HUES6 (cell line): ENCODE data around the gene ADD3.

Experiments used
- H3K27ac ChIP-seq: 2 replicates; pipeline ENCODE4 v1.7.0; 2013; ENCODE audit warnings: low read depth, mild to moderate bottlenecking, low read length, inconsistent platforms
- H3K27me3 ChIP-seq: 2 replicates; pipeline ENCODE4 v1.6.1; 2013; ENCODE audit warnings: low read length; ENCODE audit not compliant: control insufficient read depth, insufficient read depth
- H3K36me3 ChIP-seq: 2 replicates; pipeline ENCODE4 v1.6.1; 2013; ENCODE audit warnings: low read length; ENCODE audit not compliant: control insufficient read depth, insufficient read depth
- H3K4me1 ChIP-seq: 2 replicates; pipeline ENCODE4 v1.6.1; 2013; ENCODE audit warnings: low read length; ENCODE audit not compliant: control insufficient read depth, insufficient read depth
- H3K4me3 ChIP-seq: 2 replicates; pipeline ENCODE4 v1.5.1; 2013; ENCODE audit warnings: low read depth, low read length
- H3K9ac ChIP-seq: one replicate; pipeline ENCODE4 v1.6.1; 2013; ENCODE audit warnings: mild to moderate bottlenecking, low read length
- H3K9me3 ChIP-seq: 2 replicates; pipeline ENCODE4 v1.6.1; 2013; ENCODE audit warnings: low read depth, low read length; ENCODE audit not compliant: control insufficient read depth, insufficient read depth

ADD3 gene

DNA sequence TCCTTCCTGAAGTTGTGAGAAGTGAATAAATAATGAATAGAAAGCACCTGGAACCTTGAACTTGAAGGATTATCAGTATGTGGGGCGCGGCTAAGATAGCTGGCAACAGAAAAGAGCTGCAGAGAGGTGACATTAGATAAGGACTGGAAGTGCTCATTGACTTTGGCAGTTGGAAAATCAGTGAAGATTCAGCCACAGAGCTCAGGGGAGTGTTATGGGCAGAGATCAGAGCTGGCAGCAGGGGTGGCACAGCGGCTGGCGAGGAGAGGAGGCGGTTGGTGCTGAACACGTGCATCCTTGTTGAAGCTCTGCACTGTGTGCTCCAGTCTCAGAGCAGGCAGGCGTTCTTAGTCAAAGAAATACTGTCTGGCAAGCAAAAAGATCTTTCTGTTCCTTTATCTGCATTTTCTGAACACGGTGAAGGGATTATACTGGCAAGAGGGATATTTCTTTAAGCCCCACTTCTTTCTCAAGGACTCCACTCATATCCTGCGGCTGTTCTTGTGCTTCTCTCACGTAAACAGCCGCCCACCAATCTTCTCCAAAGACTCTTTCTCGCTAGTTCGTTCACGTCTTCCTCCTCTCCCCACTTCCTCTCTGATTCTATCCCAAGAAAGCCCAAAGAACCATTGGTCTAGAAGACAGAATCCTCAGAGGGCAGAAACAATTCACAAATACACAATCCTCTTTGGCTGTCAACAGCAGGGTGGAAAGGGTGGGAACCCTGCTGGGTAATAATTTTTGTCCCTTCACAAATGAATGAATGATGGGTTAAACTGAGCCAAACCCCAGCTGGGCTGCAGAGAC, 38.6 kb upstream of the ADD3 start:
- Histone ChIP-seq H3K9me3 (no peaks in the 10 kb centered on the region), H3K9ac (no peak overlapping the region), H3K27me3 (no peaks in the 10 kb centered on the region), H3K36me3 (no peaks in the 10 kb centered on the region), H3K27ac (no peak overlapping the region), H3K4me1 (peaks cover 12% of the 10 kb centered on the region), H3K4me3 (no peak overlapping the region)

DNA sequence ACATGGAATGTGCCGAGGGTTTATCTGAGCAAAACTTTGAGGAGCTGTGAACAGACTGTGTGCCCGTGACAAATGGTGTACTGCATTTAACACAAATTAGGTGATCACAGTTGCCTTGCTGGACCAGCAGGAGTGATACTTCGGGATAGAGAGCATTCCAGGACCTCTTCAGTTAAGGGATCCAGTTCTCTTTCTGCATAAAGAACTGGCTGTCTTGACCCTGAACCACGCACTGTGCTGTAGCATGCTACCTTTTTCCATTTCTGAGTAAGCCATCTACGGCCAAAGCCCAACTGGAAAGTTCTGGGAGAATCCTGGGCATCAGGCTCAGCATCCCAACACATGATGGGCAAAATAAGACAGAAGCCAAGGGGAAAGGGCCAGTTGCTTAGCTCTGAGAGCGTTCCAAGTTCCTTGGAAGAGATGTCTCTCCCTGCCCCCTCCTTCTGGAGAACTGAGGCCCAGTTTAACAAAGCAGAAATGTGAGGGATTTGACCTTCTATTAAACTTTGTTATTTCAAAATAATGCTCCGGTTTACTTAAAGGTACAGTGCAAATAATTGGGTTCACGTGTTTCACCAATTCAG, 37.9 kb upstream of the ADD3 start:
- H3K9ac ChIP-seq = no peak overlapping the region
- H3K9me3 ChIP-seq = no peaks in the 10 kb centered on the region
- H3K4me1 ChIP-seq = peaks cover 12% of the 10 kb centered on the region
- H3K27ac ChIP-seq = no peak overlapping the region
- H3K27me3 ChIP-seq = no peaks in the 10 kb centered on the region
- H3K4me3 ChIP-seq = no peak overlapping the region
- no peaks in the 10 kb centered on the region for H3K36me3 ChIP-seq

DNA sequence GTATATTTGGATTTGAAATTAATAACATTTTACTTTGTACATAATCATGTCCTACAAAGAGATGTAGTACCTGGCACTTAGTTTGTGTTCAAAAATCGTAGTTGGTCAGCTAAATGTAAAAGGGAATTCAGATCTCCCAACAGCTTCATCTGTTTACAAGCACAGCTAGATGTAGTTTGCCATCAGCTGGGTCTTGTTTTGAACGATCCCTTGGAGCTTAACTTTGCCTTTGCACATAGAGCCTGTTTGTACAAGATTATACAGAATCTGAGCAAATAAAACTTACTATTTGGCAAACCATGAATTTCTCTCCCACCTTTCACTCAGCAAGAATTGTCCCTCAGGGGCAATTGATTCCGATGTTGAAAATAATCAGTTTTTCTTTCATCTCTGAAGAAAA, 36.1 kb upstream of the ADD3 start:
- Histone ChIP-seq H3K36me3 (no peaks in the 10 kb centered on the region), H3K4me3 (no peak overlapping the region), H3K4me1 (peaks cover 11% of the 10 kb centered on the region), H3K9ac (no peak overlapping the region), H3K27me3 (no peaks in the 10 kb centered on the region), H3K27ac (no peak overlapping the region), H3K9me3 (no peaks in the 10 kb centered on the region)

DNA sequence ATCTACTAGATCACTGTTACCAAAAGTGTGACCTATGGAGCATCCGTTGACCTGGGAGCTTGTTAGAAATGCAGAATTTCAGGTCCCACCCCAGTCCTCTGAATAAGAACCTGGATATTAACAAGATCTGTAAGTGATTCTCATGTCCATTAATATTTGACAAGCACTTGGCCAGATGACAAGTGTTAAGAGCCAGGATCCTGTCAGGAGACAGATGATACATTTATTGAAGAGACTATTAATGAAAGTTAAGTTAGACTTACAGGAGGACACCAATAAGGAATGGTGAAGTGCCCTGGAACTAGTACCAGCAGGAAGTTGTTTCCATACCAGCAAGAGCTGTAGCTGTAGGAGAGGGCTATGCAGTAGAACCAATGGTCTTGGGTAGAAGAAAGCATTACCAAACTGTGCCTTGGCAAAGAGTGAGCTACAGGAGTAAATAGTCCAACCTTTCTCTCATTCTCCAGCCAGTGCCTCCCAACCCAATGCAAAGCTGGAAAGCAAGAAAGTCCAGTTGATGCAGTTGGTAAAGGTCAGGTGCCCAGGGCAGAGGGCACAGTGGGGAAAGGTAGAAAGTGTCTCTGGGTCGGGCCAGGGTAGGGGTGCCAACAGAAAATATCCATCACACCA, 35.3 kb upstream of the ADD3 start:
- H3K9me3 ChIP-seq = no peaks in the 10 kb centered on the region
- peaks cover 7% of the 10 kb centered on the region for H3K4me1 ChIP-seq
- no peaks in the 10 kb centered on the region for H3K27me3 ChIP-seq
- no peaks in the 10 kb centered on the region for H3K36me3 ChIP-seq
- no peak overlapping the region for H3K4me3 ChIP-seq
- no peak overlapping the region for H3K27ac ChIP-seq
- no peak overlapping the region for H3K9ac ChIP-seq

GRCh38 chr10:109973326-109973829, 34.4 kb upstream of the ADD3 start:
- Histone ChIP-seq H3K27me3 (no peaks in the 10 kb centered on the region), H3K4me1 (peaks cover 4% of the 10 kb centered on the region), H3K4me3 (no peak overlapping the region), H3K36me3 (no peaks in the 10 kb centered on the region), H3K9ac (no peak overlapping the region), H3K9me3 (no peaks in the 10 kb centered on the region), H3K27ac (no peak overlapping the region)

DNA sequence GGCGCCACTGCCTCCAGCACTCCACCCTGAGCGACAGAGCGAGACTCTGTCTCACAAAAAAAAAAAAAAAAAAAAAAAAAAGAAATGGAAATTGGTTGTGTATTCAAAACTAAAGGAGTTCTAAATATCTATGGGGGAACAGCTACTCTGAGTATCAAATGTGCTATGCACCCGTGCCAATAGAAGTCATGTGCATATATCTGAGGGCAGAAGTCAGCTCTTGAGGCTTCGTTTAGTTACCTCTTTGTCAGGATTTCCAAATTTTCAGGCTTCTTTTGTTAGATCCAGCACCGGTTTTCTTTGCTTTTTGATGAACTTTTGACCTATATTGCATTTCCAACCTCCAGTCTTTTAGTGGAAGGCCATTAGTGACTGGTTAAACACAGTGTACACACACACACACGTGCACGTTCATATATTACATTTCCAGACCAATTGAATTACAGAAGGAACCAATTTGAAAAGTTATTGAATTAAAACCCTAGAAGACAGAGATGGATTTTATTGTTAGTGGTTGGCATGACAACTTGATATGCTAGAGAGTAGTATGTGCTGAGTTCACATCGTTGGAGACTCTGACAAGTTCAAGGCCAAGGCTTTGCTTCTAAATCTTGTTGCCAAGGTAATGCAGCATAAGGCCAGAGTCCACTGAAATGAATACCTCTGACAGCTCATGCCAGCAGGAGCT, 33.1 kb upstream of the ADD3 start:
- no peaks in the 10 kb centered on the region for H3K9me3 ChIP-seq
- H3K27ac ChIP-seq = no peak overlapping the region
- peaks cover 8% of the 10 kb centered on the region for H3K4me1 ChIP-seq
- no peaks in the 10 kb centered on the region for H3K27me3 ChIP-seq
- no peak overlapping the region for H3K9ac ChIP-seq
- no peak overlapping the region for H3K4me3 ChIP-seq
- H3K36me3 ChIP-seq = no peaks in the 10 kb centered on the region

- H3K4me1 ChIP-seq = peaks cover 8% of the 10 kb centered on the region
- H3K4me3 ChIP-seq = no peak overlapping the region
Observed at GRCh38 chr10:109975244-109976190, 32.3 kb upstream of the ADD3 start.

DNA sequence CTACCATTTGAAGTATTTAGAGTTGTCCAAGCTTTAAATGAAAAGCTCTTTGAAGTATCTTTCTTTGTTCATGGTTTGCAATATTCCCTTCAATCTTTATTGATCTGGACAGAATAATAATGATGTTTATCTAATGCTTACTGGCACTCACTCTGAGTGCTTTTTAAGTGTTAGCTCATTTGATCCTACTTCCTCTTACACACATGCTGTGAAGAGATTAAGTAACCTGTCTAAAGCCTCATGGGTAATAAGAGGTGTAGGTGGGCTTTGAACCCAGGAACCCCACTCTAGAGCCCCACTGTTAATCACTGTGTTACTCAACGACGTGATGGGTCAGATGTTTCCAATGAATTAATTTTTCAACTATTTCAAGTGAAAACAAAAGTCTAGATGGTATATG, 31.1 kb upstream of the ADD3 start:
- no peaks in the 10 kb centered on the region for H3K36me3 ChIP-seq
- no peaks in the 10 kb centered on the region for H3K9me3 ChIP-seq
- no peak overlapping the region for H3K27ac ChIP-seq
- H3K27me3 ChIP-seq = no peaks in the 10 kb centered on the region
- peaks cover 8% of the 10 kb centered on the region for H3K4me1 ChIP-seq
- H3K4me3 ChIP-seq = no peak overlapping the region
- H3K9ac ChIP-seq = no peak overlapping the region

More at GRCh38 chr10:109975244-109976190, 32.3 kb upstream of the ADD3 start:
- Histone ChIP-seq H3K36me3 (no peaks in the 10 kb centered on the region), H3K27ac (no peak overlapping the region), H3K9me3 (no peaks in the 10 kb centered on the region), H3K9ac (no peak overlapping the region), H3K27me3 (no peaks in the 10 kb centered on the region)

DNA sequence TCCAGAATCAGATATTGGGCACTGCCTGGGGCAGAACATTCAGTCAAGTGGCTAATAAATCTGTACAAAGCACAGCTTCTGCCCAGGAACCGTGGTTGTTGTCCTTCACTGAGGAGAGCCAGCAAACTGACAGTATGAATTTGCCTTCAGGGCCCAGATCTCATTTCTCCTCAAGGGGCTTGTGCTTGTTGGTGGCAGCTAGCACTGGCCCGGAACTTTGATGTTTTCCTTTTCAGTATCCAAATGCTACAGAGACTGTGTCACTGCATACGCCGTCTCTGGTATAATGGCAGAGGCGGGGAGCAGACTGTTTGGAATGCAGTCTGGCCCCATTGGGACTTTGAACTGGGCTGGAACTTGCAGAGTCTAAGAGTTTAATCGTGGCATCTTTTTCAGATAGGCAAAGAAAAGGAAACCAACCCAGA, 30.4 kb upstream of the ADD3 start:
- H3K27ac ChIP-seq = no peak overlapping the region
- no peaks in the 10 kb centered on the region for H3K9me3 ChIP-seq

GRCh38 chr10:109978481-109978880, 29.3 kb upstream of the ADD3 start:
- no peaks in the 10 kb centered on the region for H3K9me3 ChIP-seq
- no peak overlapping the region for H3K9ac ChIP-seq
- H3K36me3 ChIP-seq = no peaks in the 10 kb centered on the region
- H3K27ac ChIP-seq = no peak overlapping the region
- H3K27me3 ChIP-seq = no peaks in the 10 kb centered on the region
- H3K4me1 ChIP-seq = peaks cover 8% of the 10 kb centered on the region
- H3K4me3 ChIP-seq = no peak overlapping the region

More for the DNA sequence above, 30.4 kb upstream of the ADD3 start:
- Histone ChIP-seq H3K36me3 (no peaks in the 10 kb centered on the region), H3K27me3 (no peaks in the 10 kb centered on the region), H3K4me3 (no peak overlapping the region), H3K4me1 (peaks cover 8% of the 10 kb centered on the region), H3K9ac (no peak overlapping the region)
